ENCODE data around the gene GPR84.

Gene GPR84

GRCh38 chr12:54390668-54391551, 26.6 kb upstream of the GPR84 start:
- DNase-seq = peak; percentile 48 to 75 (median 66)

GRCh38 chr12:54390176-54390667, 25.9 kb upstream of the GPR84 start:
- DNase-seq = no peak

GRCh38 chr12:54389607-54390175, 25.4 kb upstream of the GPR84 start:
- DNase-seq = no peak

- no peak for DNase-seq
Observed at GRCh38 chr12:54389134-54389508, 24.8 kb upstream of the GPR84 start.

GRCh38 chr12:54388237-54389133, 24.2 kb upstream of the GPR84 start:
- DNase-seq = no peak

GRCh38 chr12:54387114-54387467, 22.8 kb upstream of the GPR84 start:
- no peak for DNase-seq

GRCh38 chr12:54386403-54387113, 22.3 kb upstream of the GPR84 start:
- DNase-seq = no peak

- DNase-seq = no peak
Observed at GRCh38 chr12:54385251-54385914, 21.1 kb upstream of the GPR84 start.

- no peak for DNase-seq
Observed at GRCh38 chr12:54384591-54385041, 20.3 kb upstream of the GPR84 start, which contains the start of gene ZNF385A. TSS of gene ZNF385A (minus strand) at chr12:54384733. CDS start at chr12:54384514, 219 bp downstream.

- no peak for DNase-seq
Observed at GRCh38 chr12:54383041-54383609, 18.8 kb upstream of the GPR84 start.

GRCh38 chr12:54381136-54381535, 16.9 kb upstream of the GPR84 start:
- no peak for DNase-seq

- DNase-seq = peak; percentile 72 to 87 (median 81)
Observed at GRCh38 chr12:54379398-54380201, 15.3 kb upstream of the GPR84 start.

- DNase-seq = no peak
Observed at GRCh38 chr12:54378796-54379397, 14.6 kb upstream of the GPR84 start.

- DNase-seq = no peak
Observed at GRCh38 chr12:54377797-54378515, 13.7 kb upstream of the GPR84 start.

GRCh38 chr12:54377007-54377406, 12.7 kb upstream of the GPR84 start:
- DNase-seq = no peak

- no peak for DNase-seq
Observed at GRCh38 chr12:54376596-54376995, 12.3 kb upstream of the GPR84 start.

GRCh38 chr12:54375259-54375579, 10.9 kb upstream of the GPR84 start:
- no peak for DNase-seq

GRCh38 chr12:54374562-54375258, 10.4 kb upstream of the GPR84 start:
- no peak for DNase-seq
